Keratinocyte (primary cell): ENCODE measurements around the gene SLC26A2. TPM values are rescaled to one million over a fixed set of nuclear protein-coding genes. Genes with fewer than 3 reads are reported as not detected.

ENCODE experiments used
- DNase-seq: peaks from one replicate; pipeline ENCODE4 v3.0.0-alpha.2; 2011; ENCODE audit warnings: low read depth, missing footprints, low spot score
- FAIRE-seq: peaks from 2 replicates; lab custom pipeline; 2011; peaks lifted over from hg19 to GRCh38; lab: Jason Lieb, UNC
- H2AFZ ChIP-seq: 2 replicates; pipeline ENCODE4 v1.6.0; 2012; ENCODE audit warnings: low read length, control low read depth, inconsistent platforms; ENCODE audit not compliant: control insufficient read depth
- H3K27ac ChIP-seq: 2 replicates; pipeline ENCODE4 v1.5.1; 2011; ENCODE audit warnings: low read length; ENCODE audit not compliant: control insufficient read depth, insufficient read depth
- H3K27me3 ChIP-seq: 3 replicates; pipeline ENCODE4 v1.6.0; 2011; ENCODE audit warnings: low read length; ENCODE audit not compliant: control insufficient read depth, insufficient read depth; ENCODE audit errors: extremely low read depth
- H3K36me3 ChIP-seq, 2 experiments: 2 replicates in 1 of 2; 3 replicates in 1 of 2; pipeline ENCODE4 v1.5.1; 2011; ENCODE audit warnings: low read length in 2 of 2, mild to moderate bottlenecking in 1 of 2; ENCODE audit not compliant: control insufficient read depth in 2 of 2, insufficient read depth in 2 of 2; ENCODE audit errors: extremely low read depth in 1 of 2
- H3K4me1 ChIP-seq: 3 replicates; pipeline ENCODE4 v1.5.1; 2011; ENCODE audit warnings: low read length; ENCODE audit not compliant: control insufficient read depth, insufficient read depth; ENCODE audit errors: extremely low read depth
- H3K4me2 ChIP-seq: 3 replicates; pipeline ENCODE4 v1.6.0; 2011; ENCODE audit warnings: low read depth, low read length; ENCODE audit not compliant: control insufficient read depth, insufficient read depth; ENCODE audit errors: extremely low read depth
- H3K4me3 ChIP-seq, 3 experiments: fragments of 200-600 bp in 1 of 3; sonication (generic) in 1 of 3; 2 replicates in 2 of 3; 3 replicates in 1 of 3; pipeline ENCODE4 v1.5.1; 2011 to 2016; ENCODE audit warnings: low read length in 3 of 3, mild to moderate bottlenecking in 3 of 3, control low read depth in 2 of 3, inconsistent platforms in 1 of 3, low read depth in 1 of 3, mixed read lengths in 1 of 3, mixed run types in 1 of 3, moderate library complexity in 1 of 3; ENCODE audit not compliant: control insufficient read depth in 2 of 3, insufficient read depth in 2 of 3; ENCODE audit errors: extremely low read depth in 1 of 3
- H3K79me2 ChIP-seq: 2 replicates; pipeline ENCODE4 v1.6.0; 2012; ENCODE audit warnings: low read length; ENCODE audit not compliant: control insufficient read depth, insufficient read depth
- H3K9ac ChIP-seq: 3 replicates; pipeline ENCODE4 v1.6.0; 2011; ENCODE audit warnings: low read length; ENCODE audit not compliant: control insufficient read depth, insufficient read depth; ENCODE audit errors: extremely low read depth
- H3K9me1 ChIP-seq: 3 replicates; pipeline ENCODE4 v1.6.0; 2011; ENCODE audit warnings: low read length; ENCODE audit not compliant: control insufficient read depth, insufficient read depth; ENCODE audit errors: extremely low read depth
- H3K9me3 ChIP-seq: 2 replicates; pipeline ENCODE4 v1.5.1; 2012; ENCODE audit warnings: low read depth, low read length; ENCODE audit not compliant: control insufficient read depth
- H4K20me1 ChIP-seq: 3 replicates; pipeline ENCODE4 v1.6.0; 2011; ENCODE audit warnings: low read length; ENCODE audit not compliant: control insufficient read depth, insufficient read depth; ENCODE audit errors: extremely low read depth
- CTCF ChIP-seq, 3 experiments: IDR thresholded peaks in 1 of 3; conservative IDR thresholded peaks in 1 of 3; optimal IDR thresholded peaks in 1 of 3; 2 replicates in 2 of 3; 3 replicates in 1 of 3; pipeline versions ENCODE3 to v1.5.1; 2011; ENCODE audit warnings: low read length in 3 of 3, mild to moderate bottlenecking in 3 of 3, moderate library complexity in 2 of 3, control low read depth in 1 of 3, inconsistent platforms in 1 of 3; ENCODE audit not compliant: insufficient read depth in 2 of 3; ENCODE audit errors: extremely low read depth in 1 of 3
- EZH2 ChIP-seq: IDR thresholded peaks from one replicate; pipeline ENCODE4 v1.6.1; 2012; ENCODE audit warnings: inconsistent platforms, mild to moderate bottlenecking, low read length, moderate library complexity
- dilution Hi-C: fragments of 300-500 bp; cut with MboI; formaldehyde crosslinking; loops from one replicate; pipeline ENCODE4 v1.7.0; 2020; ENCODE audit warnings: low sequenced_read_pairs; ENCODE audit not compliant: extremely low pct_ligation_motif_present
- polyA plus RNA-seq, 5 experiments: library from polyadenylated mRNA; depleted of rRNA in 3 of 5; stranded (reverse) in 3 of 5; stranded (forward) in 1 of 5; unstranded in 1 of 5; fragments of >200 nt; gene quantifications; 1 replicate in 1 of 5; 2 replicates in 3 of 5; 3 replicates in 1 of 5; pipeline versions ENCODE4 v1.2.1 to v1.2.3, GENCODE V29; 2011 to 2012; ENCODE audit warnings: missing spikeins in 2 of 5, low read depth in 1 of 5, low replicate concordance in 1 of 5

The SLC26A2 gene
- polyA plus RNA-seq, 1 donor (not counting 4 experiments of a cell fraction or from before 2014, with no cell fraction given) = 10.3 TPM

DNA sequence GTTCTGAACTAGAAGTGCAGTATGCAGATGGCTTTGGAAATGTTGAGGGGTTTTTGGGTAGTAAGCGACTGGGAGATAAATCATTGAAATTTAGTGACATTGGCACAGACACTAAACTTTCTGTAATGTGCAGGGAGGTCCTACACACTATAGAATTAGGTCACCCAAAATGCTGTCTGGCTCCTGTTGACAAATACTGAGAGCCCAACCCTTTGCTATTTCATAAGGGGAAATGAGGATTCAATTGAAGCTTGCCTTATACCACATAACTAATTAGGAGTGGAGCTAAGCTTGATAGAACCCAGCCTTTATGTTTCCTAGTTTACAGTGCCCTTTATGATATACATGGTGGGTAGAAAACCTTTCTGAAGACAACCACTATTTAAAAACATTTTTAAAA, 62.6 kb downstream of the SLC26A2 start:
- no peak for FAIRE-seq
- TF ChIP-seq EZH2 (no peak), CTCF (optimal IDR thresholded peaks at IDR 0.05 in 1 of 3, IDR thresholded peaks at IDR 0.05 in 1 of 3, conservative IDR thresholded peaks at IDR 0.05 in 1 of 3; ENCODE audit: extremely low read depth in 1 of 3, insufficient read depth in 2 of 3, low read length in 3 of 3) (no peak)
- Histone ChIP-seq H3K27me3 (no peaks in the 10 kb centered on the region), H3K36me3 (peaks cover 35 to 52% of the 10 kb centered on the region in 2 experiments), H4K20me1 (no peaks in the 10 kb centered on the region), H3K27ac (peak overlapping the region; percentile 83), H3K4me2 (peak overlapping the region; percentile 84), H3K9me3 (no peaks in the 10 kb centered on the region), H3K4me3 (no peak overlapping the region), H3K4me1 (peaks cover 40% of the 10 kb centered on the region), H3K9me1 (no peaks in the 10 kb centered on the region), H3K79me2 (peaks cover 24% of the 10 kb centered on the region), H3K9ac (no peak overlapping the region), H2AFZ (no peak overlapping the region)
- DNase-seq = no peak
- dilution Hi-C loops = no loop called here

- no peaks in the 10 kb centered on the region for H4K20me1 ChIP-seq
- peaks cover 32 to 50% of the 10 kb centered on the region in 2 experiments for H3K36me3 ChIP-seq
- no peaks in the 10 kb centered on the region for H3K9me1 ChIP-seq
- H3K79me2 ChIP-seq = peaks cover 20% of the 10 kb centered on the region
- DNase-seq = no peak
- H3K9me3 ChIP-seq = no peaks in the 10 kb centered on the region
- FAIRE-seq = no peak
- H3K9ac ChIP-seq = no peak overlapping the region
- no peaks in the 10 kb centered on the region for H3K27me3 ChIP-seq
- TF ChIP-seq EZH2 (no peak), CTCF (optimal IDR thresholded peaks at IDR 0.05 in 1 of 3, IDR thresholded peaks at IDR 0.05 in 1 of 3, conservative IDR thresholded peaks at IDR 0.05 in 1 of 3; ENCODE audit: extremely low read depth in 1 of 3, insufficient read depth in 2 of 3, low read length in 3 of 3) (no peak)
- H3K4me3 ChIP-seq = no peak overlapping the region
- dilution Hi-C loops = no loop called here
- no peak overlapping the region for H3K4me2 ChIP-seq
- no peak overlapping the region for H3K27ac ChIP-seq
- no peak overlapping the region for H2AFZ ChIP-seq
- peaks cover 36% of the 10 kb centered on the region for H3K4me1 ChIP-seq
Observed at GRCh38 chr5:150024346-150024984, 63.9 kb downstream of the SLC26A2 start.
